ENCODE measurements around the gene UBE2D2.

The UBE2D2 gene

DNA sequence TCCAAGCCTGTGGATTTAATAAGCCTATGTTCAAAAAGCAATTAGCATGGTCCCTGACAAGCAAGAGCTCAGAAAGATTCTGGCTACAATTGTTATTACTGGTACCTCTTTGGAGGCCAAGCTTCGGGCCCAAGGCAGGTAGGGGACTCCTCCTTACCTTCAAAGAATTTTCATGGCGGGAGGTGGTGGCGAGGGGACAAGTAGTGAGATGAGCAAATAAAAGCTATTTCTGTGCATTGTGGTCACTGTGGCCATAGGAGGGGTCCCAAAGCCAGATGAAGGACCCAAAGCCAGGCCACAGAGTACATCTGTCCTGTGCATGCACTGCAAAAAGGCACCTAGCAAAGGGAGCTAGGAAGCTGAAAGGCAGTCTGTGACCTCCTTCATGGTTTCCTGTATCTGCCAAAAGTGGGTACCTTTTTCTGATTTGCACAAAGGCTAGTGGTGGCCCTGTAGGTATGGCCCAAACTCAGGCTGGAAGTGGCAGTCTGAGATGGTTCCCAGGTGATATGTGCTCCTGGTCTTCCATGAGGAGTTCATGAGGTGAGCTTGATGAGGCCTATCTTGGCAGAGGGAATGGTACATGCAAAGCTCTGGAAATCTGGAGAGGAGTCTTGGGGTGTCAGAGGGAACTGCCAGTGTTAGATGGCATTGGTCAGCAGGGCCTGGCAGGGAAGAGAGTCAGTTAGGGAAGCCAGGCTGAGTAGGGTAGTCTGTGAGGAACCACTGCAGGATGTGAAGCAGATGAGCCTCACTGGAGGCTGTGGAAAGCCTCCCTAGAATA is 83.7 kb downstream of the UBE2D2 start:
- TF ChIP-seq TAF1 (IDR thresholded peaks at IDR 0.05; ENCODE audit: low read depth, low read length) (no peak), POU2F2 (IDR thresholded peaks at IDR 0.05; ENCODE audit: low read depth, low read length) (no peak), POLR2AphosphoS5 (IDR thresholded peaks at IDR 0.05; ENCODE audit: low read depth, low read length) (no peak), SPI1 (IDR thresholded peaks at IDR 0.05; ENCODE audit: low read depth, low read length) (no peak), POLR2A (IDR thresholded peaks at IDR 0.05; ENCODE audit: low read depth, low read length) (no peak), PAX5 (IDR thresholded peaks at IDR 0.05; ENCODE audit: insufficient read depth, low read length, severe bottlenecking) (no peak)
- DNase-seq (ENCODE audit: insufficient read length, low spot score) (no peak), FAIRE-seq (no peak)

DNA sequence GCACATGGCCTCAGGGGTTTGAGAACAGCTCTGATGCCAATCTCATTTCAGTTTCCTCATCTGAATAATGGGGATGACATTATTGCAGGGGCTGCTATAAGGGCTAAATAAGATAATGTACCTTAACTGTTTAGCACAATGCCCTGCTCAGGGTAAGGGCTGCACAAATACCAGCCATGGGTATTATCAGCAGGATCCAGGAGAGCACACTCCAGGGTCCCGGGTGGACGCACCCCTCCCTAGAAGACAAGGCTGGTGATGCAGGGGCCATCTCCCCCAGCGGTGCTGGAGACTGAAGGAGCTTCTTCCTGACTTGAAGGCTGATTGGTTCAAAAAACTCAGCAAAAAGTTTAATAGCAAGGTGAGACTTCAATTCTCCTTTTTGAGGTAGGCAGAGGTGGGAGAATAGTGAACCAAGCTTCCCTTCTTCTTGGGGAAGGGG is 84.3 kb downstream of the UBE2D2 start:
- no peak for FAIRE-seq
- TF ChIP-seq POLR2A (IDR thresholded peaks at IDR 0.05; ENCODE audit: low read depth, low read length), result no peak
- no peak for TF ChIP-seq POLR2AphosphoS5 (IDR thresholded peaks at IDR 0.05; ENCODE audit: low read depth, low read length)
- TF ChIP-seq POU2F2 (IDR thresholded peaks at IDR 0.05; ENCODE audit: low read depth, low read length), result no peak
- TF ChIP-seq TAF1 (IDR thresholded peaks at IDR 0.05; ENCODE audit: low read depth, low read length), result no peak
- no peak for TF ChIP-seq PAX5 (IDR thresholded peaks at IDR 0.05; ENCODE audit: insufficient read depth, low read length, severe bottlenecking)
- no peak for DNase-seq (ENCODE audit: insufficient read length, low spot score)

DNA sequence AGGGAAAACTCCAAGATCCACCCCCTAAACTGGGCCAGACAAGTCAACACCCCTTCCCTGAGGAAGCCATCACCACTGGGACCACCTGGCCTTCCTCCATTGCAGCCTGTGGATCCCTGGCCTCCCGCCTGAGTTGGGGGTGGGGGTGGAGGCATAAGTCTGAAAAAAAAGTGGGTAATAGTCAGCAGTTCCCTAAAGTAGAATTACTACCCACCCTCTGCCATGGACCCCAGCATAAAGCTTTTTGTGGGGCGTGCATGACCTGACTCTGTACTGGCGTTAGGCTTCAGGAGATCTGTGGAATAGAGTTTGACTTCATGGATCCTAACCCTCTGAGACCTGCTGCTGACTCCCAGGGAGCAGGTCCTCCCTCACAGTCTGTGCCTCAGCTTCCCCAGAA is 85.0 kb downstream of the UBE2D2 start:
- no peak for FAIRE-seq
- TF ChIP-seq POU2F2 (IDR thresholded peaks at IDR 0.05; ENCODE audit: low read depth, low read length), result no peak
- TF ChIP-seq PAX5 (IDR thresholded peaks at IDR 0.05; ENCODE audit: insufficient read depth, low read length, severe bottlenecking), result no peak
- no peak for TF ChIP-seq TAF1 (IDR thresholded peaks at IDR 0.05; ENCODE audit: low read depth, low read length)
- TF ChIP-seq POLR2A (IDR thresholded peaks at IDR 0.05; ENCODE audit: low read depth, low read length), result no peak
- TF ChIP-seq POLR2AphosphoS5 (IDR thresholded peaks at IDR 0.05; ENCODE audit: low read depth, low read length), result no peak
- no peak for TF ChIP-seq SPI1 (IDR thresholded peaks at IDR 0.05; ENCODE audit: low read depth, low read length)
- DNase-seq (ENCODE audit: insufficient read length, low spot score), result no peak

- FAIRE-seq (no peak), DNase-seq (ENCODE audit: insufficient read length, low spot score) (no peak)
- TF ChIP-seq POU2F2 (IDR thresholded peaks at IDR 0.05; ENCODE audit: low read depth, low read length) (no peak), POLR2AphosphoS5 (IDR thresholded peaks at IDR 0.05; ENCODE audit: low read depth, low read length) (no peak), SPI1 (IDR thresholded peaks at IDR 0.05; ENCODE audit: low read depth, low read length) (no peak), POLR2A (IDR thresholded peaks at IDR 0.05; ENCODE audit: low read depth, low read length) (no peak), TAF1 (IDR thresholded peaks at IDR 0.05; ENCODE audit: low read depth, low read length) (no peak), PAX5 (IDR thresholded peaks at IDR 0.05; ENCODE audit: insufficient read depth, low read length, severe bottlenecking) (no peak)
Measured at GRCh38 chr5:139646912-139647505, 85.9 kb downstream of the UBE2D2 start.

DNA sequence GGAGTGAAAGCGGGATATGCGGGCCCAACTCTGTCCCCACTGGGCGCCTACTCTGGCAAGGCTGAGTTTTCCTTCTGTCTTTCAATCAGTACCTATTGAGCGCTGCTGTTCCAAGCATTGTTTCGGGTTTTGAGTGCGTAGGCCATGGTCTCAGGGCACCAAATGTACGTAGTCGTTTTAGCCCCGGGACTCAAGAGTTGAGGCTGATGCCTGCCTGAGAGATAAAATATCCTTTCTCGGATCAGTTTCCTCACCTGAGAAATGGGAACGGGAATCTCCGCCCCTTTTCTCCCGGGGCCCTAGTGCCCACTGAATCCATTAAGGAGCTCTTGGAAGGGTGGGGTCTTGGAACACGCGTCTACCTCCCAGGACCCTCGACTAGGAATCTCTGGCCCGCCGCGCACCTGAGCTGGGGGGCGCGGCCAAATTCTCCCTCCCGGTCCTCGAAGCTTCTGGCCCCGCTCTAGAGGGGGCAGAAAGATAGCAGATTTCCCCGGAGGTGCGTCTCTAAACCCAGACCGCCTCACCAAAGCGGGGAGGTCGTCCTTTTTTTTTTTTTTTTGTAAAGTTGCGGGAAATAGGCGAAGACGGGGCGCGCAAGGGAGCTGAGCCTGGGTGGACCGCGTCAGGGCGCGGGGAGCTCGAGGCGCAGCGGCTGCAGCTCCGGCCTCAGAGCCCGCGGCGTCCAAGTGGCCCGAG is 86.5 kb downstream of the UBE2D2 start:
- DNase-seq (ENCODE audit: insufficient read length, low spot score), result no peak
- FAIRE-seq, result no peak
- no peak for TF ChIP-seq SPI1 (IDR thresholded peaks at IDR 0.05; ENCODE audit: low read depth, low read length)

DNA sequence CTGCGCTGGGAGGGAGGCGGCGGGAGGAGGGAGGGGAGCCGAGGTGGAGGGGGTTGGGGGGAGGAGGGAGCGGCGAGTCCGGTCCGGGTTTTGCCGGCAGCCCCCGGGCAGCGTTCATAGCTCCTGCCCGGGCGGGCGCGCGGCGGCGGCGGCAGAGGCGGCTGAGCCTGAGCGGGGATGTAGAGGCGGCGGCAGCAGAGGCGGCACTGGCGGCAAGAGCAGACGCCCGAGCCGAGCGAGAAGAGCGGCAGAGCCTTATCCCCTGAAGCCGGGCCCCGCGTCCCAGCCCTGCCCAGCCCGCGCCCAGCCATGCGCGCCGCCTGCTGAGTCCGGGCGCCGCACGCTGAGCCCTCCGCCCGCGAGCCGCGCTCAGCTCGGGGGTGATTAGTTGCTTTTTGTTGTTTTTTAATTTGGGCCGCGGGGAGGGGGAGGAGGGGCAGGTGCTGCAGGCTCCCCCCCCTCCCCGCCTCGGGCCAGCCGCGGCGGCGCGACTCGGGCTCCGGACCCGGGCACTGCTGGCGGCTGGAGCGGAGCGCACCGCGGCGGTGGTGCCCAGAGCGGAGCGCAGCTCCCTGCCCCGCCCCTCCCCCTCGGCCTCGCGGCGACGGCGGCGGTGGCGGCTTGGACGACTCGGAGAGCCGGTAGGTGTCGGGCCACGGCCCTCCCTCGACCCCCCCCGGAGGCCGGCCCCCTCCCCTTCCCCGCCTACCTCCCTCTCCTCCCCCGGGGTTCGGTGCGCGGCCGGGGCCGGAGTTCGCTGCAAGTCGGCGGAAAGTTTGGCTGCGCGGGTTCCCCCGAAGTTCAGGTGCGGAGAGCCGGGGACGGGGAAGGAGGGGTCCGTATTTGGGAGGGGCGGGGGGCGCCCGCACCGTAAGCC is 87.3 kb downstream of the UBE2D2 start, which contains the start of gene CXXC5:
Gene CXXC5 (plus strand): TSS at position 145 of the 877 bp plus-strand sequence. CDS start 32,175 bp downstream, outside the sequence.
- TF ChIP-seq PAX5 (IDR thresholded peaks at IDR 0.05; ENCODE audit: insufficient read depth, low read length, severe bottlenecking) (peak; percentile 24), SPI1 (IDR thresholded peaks at IDR 0.05; ENCODE audit: low read depth, low read length) (no peak)
- FAIRE-seq (peak; percentile 64), DNase-seq (ENCODE audit: insufficient read length, low spot score) (peak; percentile 86)

- no peak for FAIRE-seq
- TF ChIP-seq PAX5 (IDR thresholded peaks at IDR 0.05; ENCODE audit: insufficient read depth, low read length, severe bottlenecking) (no peak), SPI1 (IDR thresholded peaks at IDR 0.05; ENCODE audit: low read depth, low read length) (peak; percentile 25)
- no peak for DNase-seq (ENCODE audit: insufficient read length, low spot score)
Measured at GRCh38 chr5:139649082-139649991, 88.2 kb downstream of the UBE2D2 start.

GRCh38 chr5:139650031-139650688 is 89.0 kb downstream of the UBE2D2 start:
- TF ChIP-seq POLR2AphosphoS5 (IDR thresholded peaks at IDR 0.05; ENCODE audit: low read depth, low read length) (no peak), TAF1 (IDR thresholded peaks at IDR 0.05; ENCODE audit: low read depth, low read length) (no peak)
- no peak for DNase-seq (ENCODE audit: insufficient read length, low spot score)
- peak; percentile 9 for FAIRE-seq

Data from GM12891 (cell line).